NCI-H446 treated with DMSO at 0.1 percent for 48 hours (cell line): ENCODE data around the gene PDE6D.
A peak's percentile ranks its signal among the peaks of the same experiment; 100 is the strongest.

Experiments used
- DNase-seq: peaks from one replicate; lab custom pipeline; 2025; lab: John Stamatoyannopoulos, UW

PDE6D gene

GRCh38 chr2:231780909-231781797 lies at the start of gene PDE6D:
Gene PDE6D (minus strand): TSS chr2:231781282. CDS start chr2:231781114, 168 bp downstream.
- peak; percentile 90 for DNase-seq

GRCh38 chr2:231821908-231822307 lies 40.8 kb upstream of the PDE6D start:
- no peak for DNase-seq

DNA sequence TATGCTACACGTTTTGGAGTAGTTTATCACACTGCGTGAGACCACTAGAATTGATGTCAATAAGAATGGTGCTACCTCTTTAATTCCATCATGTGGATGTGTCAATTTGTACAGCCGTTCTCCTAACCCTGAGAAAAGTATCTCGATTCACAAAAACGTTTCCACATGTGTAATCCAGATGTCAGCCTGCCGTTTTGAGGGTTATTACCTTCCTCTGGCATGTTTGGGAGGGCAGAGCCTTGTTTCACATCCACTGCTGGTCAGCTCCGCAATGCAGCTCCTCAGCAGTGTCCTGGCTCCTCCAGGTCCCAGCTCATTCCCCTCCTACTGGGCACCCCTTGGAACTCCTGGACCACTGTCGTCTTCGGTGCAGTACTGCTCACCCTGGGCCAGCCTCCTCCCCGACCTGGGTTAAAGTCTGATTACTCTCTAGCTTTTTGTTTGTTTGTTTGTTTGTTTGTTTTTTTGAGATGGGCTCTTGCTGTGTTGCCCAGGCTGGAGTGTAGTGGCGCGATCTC lies 39.8 kb upstream of the PDE6D start:
- no peak for DNase-seq

- DNase-seq = no peak
Measured at GRCh38 chr2:231819447-231820042, 38.5 kb upstream of the PDE6D start.

- no peak for DNase-seq
Measured at GRCh38 chr2:231816327-231817026, 35.4 kb upstream of the PDE6D start.

- DNase-seq = no peak
Measured at GRCh38 chr2:231810905-231811304, 29.8 kb upstream of the PDE6D start.

- no peak for DNase-seq
Measured at GRCh38 chr2:231807020-231807419, 25.9 kb upstream of the PDE6D start.

GRCh38 chr2:231803501-231804138 lies 22.5 kb upstream of the PDE6D start:
- no peak for DNase-seq

GRCh38 chr2:231800493-231801091 lies 19.5 kb upstream of the PDE6D start:
- no peak for DNase-seq

DNA sequence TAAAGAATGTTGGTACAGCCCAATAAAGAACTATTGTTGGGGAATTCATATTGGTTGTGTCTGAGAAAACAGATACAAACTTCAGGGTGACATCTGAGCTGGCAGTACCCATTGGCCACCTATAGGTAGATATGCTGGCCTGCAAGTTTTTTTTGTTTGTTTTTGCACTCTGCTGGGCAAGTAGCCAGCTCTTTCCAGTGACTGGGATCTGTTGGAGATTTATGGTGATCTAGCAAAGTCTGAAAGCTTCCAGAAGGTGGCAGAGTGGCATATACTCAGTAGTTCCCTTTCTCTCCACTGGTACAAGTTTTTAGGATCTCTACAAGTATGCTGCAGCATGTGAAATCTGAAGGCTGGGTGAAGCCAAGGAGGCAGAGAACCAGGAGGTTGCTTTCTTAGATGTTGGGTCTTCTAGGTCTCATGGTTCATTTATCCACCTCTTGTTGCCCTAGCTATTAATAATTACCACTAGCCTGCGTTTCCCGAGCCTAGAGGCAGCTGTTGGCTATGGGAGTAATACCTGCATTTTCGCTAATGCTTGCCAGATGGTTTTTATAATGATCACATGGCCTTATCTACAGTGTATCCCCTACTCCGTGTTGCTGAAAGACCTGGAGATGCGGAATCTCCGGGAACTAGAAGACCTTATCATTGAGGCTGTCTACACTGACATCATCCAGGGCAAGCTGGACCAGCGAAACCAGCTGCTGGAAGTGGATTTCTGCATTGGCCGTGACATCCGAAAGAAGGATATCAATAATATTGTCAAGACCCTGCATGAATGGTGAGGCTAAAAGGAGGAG lies 14.6 kb upstream of the PDE6D start:
- peak; percentile 54 for DNase-seq

DNA sequence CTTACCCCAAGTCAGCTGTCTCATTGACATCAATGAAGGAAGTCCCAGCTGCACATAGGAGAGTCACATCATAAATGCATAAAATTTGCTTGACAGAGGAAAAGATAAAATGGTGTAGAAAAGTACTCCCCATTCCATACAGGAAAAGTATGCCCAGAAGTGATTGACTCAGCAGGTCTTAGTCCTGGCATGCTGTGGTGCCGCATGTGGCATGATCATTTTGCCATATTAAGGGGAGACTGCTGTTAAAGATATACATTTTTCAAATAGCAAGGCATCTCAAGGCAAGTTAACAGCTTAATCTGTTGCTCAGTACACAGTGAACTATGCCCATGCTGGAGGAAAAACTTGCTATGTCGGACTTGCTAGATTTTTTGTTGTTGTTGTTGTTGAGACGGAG lies 13.3 kb upstream of the PDE6D start:
- no peak for DNase-seq

DNA sequence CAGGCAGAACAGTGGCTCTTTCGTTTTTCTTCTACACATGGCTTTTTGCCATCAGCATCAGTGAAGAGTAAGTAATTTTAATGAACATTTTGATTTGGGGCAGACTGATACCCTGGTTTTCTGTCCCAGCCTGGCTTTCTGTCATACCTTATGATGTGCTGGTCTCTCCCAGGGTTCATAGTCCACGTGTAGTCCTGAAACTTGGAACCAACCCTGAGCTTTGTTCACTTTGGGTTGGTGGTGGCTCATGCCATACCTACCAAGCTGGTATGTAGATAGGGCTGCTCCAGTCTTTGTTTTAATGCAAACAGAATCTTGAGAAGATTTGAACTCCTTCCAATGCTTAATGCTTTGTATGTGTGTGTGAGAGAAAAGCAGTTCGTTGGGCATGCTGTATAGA lies 10.0 kb upstream of the PDE6D start:
- no peak for DNase-seq

DNA sequence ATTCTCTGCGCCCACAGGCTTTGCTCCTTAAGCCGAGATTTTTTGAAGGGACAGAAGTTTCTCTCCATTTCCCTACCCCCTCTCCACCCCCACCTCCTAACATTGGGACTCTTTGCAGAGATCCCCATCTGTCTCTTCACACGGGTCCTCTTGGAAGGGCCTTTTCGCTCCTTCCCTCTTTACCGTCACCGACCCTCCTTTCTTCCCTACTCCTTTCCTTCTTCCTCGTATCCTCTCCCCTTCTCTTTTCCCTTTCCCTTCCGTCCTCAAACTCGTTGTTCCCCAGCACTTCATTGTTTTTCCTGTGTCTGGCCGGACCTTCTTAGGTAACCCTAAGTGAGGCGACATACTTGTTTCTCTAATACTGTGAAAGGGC lies 5.8 kb upstream of the PDE6D start:
- DNase-seq = no peak

GRCh38 chr2:231786177-231786916 lies 5.3 kb upstream of the PDE6D start, which contains the start of gene COPS7B:
Gene COPS7B (plus strand): TSS chr2:231786445. CDS start chr2:231788571, 2,126 bp downstream.
- peak; percentile 35 for DNase-seq

- DNase-seq = no peak
Measured at GRCh38 chr2:231785822-231786176, 4.7 kb upstream of the PDE6D start.

- DNase-seq = no peak
Measured at GRCh38 chr2:231785413-231785812, 4.3 kb upstream of the PDE6D start.

GRCh38 chr2:231781798-231782726 lies 980 bp upstream of the PDE6D start:
- DNase-seq = no peak

DNA sequence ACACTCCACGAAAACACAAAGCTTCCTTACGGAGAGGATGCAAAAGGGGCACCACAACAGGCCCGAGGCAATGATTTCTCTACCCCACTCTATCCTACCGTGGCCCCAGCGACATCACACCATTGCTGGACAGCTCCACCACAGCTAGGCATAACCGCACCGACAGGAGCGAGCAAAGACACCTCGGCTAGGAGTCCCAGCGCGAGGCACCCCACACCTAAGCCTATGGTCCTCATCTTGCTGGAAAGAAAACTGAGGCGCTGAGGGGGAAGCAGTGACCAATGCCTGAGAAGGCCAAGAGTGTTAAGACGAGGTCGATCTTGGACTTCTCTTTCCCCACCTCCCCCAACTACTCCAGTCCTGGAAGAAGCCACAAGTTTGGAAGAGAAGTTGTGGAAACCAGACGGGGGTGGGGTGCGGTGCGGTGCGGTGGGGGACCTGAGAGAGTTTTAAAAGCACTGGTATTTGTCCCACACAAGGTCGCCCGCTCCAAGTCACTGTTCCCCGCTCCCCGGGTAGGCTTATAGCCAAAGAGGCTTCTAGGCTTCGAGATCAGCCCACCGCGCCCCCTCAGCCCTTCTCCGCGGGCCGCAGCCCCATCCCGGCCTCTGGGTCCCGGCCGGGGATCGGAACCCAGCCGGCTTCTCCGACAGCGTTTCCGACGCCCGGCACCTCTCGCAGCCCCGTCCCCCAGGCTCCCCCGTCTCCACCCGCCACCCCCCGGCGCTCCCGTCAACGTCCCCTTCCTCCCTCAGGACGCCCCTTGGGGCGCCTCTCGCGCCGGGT lies 766 bp downstream of the PDE6D start:
- DNase-seq = no peak
